Measurements from ENCODE around the gene AKT2. TPM values are rescaled to one million over a fixed set of nuclear protein-coding genes. Genes with fewer than 3 reads are reported as not detected.

The AKT2 gene
- total RNA-seq, 1 experiment from 2014 or later, result 53.8 TPM

- in situ Hi-C loops (cut with HindIII; ENCODE audit: low pct_unique_long_range_greater_than_20kb, low sequenced_read_pairs), result no loop called here
- DNase-seq (ENCODE audit: low read depth, low spot score), result no peak
These were observed 66.9 kb downstream of the AKT2 start, which contains the start of gene TTC9B for GRCh38 chr19:40217934-40218890. Gene TTC9B, minus strand, starts transcription at chr19:40218384. Its CDS starts 3 bp downstream, at chr19:40218381.

- DNase-seq (ENCODE audit: low read depth, low spot score), result no peak
- in situ Hi-C loops (cut with HindIII; ENCODE audit: low pct_unique_long_range_greater_than_20kb, low sequenced_read_pairs), result no loop called here
These were observed 67.9 kb downstream of the AKT2 start for GRCh38 chr19:40217027-40217810.

GRCh38 chr19:40216777-40217026 lies 68.4 kb downstream of the AKT2 start:
- no peak for DNase-seq (ENCODE audit: low read depth, low spot score)
- in situ Hi-C loops (cut with HindIII; ENCODE audit: low pct_unique_long_range_greater_than_20kb, low sequenced_read_pairs), result no loop called here

GRCh38 chr19:40216013-40216776 lies 69.0 kb downstream of the AKT2 start:
- in situ Hi-C loops (cut with HindIII; ENCODE audit: low pct_unique_long_range_greater_than_20kb, low sequenced_read_pairs), result no loop called here
- no peak for DNase-seq (ENCODE audit: low read depth, low spot score)

GRCh38 chr19:40214936-40215335 lies 70.2 kb downstream of the AKT2 start:
- in situ Hi-C loops (cut with HindIII; ENCODE audit: low pct_unique_long_range_greater_than_20kb, low sequenced_read_pairs), result no loop called here
- DNase-seq (ENCODE audit: low read depth, low spot score), result no peak

- in situ Hi-C loops (cut with HindIII; ENCODE audit: low pct_unique_long_range_greater_than_20kb, low sequenced_read_pairs), result no loop called here
- no peak for DNase-seq (ENCODE audit: low read depth, low spot score)
These were observed 71.1 kb downstream of the AKT2 start for GRCh38 chr19:40213882-40214570.

GRCh38 chr19:40213251-40213829 lies 71.8 kb downstream of the AKT2 start:
- in situ Hi-C loops (cut with HindIII; ENCODE audit: low pct_unique_long_range_greater_than_20kb, low sequenced_read_pairs), result no loop called here
- DNase-seq (ENCODE audit: low read depth, low spot score), result no peak

GRCh38 chr19:40210889-40211288 lies 74.3 kb downstream of the AKT2 start:
- no peak for DNase-seq (ENCODE audit: low read depth, low spot score)
- in situ Hi-C loops (cut with HindIII; ENCODE audit: low pct_unique_long_range_greater_than_20kb, low sequenced_read_pairs), result no loop called here

- in situ Hi-C loops (cut with HindIII; ENCODE audit: low pct_unique_long_range_greater_than_20kb, low sequenced_read_pairs), result no loop called here
- DNase-seq (ENCODE audit: low read depth, low spot score), result no peak
These were observed 76.5 kb downstream of the AKT2 start for GRCh38 chr19:40208602-40209001.

- DNase-seq (ENCODE audit: low read depth, low spot score), result no peak
- in situ Hi-C loops (cut with HindIII; ENCODE audit: low pct_unique_long_range_greater_than_20kb, low sequenced_read_pairs), result no loop called here
These were observed 79.4 kb downstream of the AKT2 start for GRCh38 chr19:40205760-40206159.

GRCh38 chr19:40204381-40204780 lies 80.8 kb downstream of the AKT2 start:
- DNase-seq (ENCODE audit: low read depth, low spot score), result no peak
- in situ Hi-C loops (cut with HindIII; ENCODE audit: low pct_unique_long_range_greater_than_20kb, low sequenced_read_pairs), result no loop called here

GRCh38 chr19:40200341-40201099 lies 84.6 kb downstream of the AKT2 start:
- in situ Hi-C loops (cut with HindIII; ENCODE audit: low pct_unique_long_range_greater_than_20kb, low sequenced_read_pairs), result no loop called here
- DNase-seq (ENCODE audit: low read depth, low spot score), result no peak

GRCh38 chr19:40198272-40198990 lies 86.7 kb downstream of the AKT2 start:
- DNase-seq (ENCODE audit: low read depth, low spot score), result no peak
- in situ Hi-C loops (cut with HindIII; ENCODE audit: low pct_unique_long_range_greater_than_20kb, low sequenced_read_pairs), result no loop called here

GRCh38 chr19:40193587-40193849 lies 91.6 kb downstream of the AKT2 start:
- DNase-seq (ENCODE audit: low read depth, low spot score), result no peak
- in situ Hi-C loops (cut with HindIII; ENCODE audit: low pct_unique_long_range_greater_than_20kb, low sequenced_read_pairs), result no loop called here

GRCh38 chr19:40192758-40193586 lies 92.2 kb downstream of the AKT2 start:
- no peak for DNase-seq (ENCODE audit: low read depth, low spot score)
- in situ Hi-C loops (cut with HindIII; ENCODE audit: low pct_unique_long_range_greater_than_20kb, low sequenced_read_pairs), result no loop called here
